Measurements from ENCODE around the gene SLC46A2.

SLC46A2 gene

DNA sequence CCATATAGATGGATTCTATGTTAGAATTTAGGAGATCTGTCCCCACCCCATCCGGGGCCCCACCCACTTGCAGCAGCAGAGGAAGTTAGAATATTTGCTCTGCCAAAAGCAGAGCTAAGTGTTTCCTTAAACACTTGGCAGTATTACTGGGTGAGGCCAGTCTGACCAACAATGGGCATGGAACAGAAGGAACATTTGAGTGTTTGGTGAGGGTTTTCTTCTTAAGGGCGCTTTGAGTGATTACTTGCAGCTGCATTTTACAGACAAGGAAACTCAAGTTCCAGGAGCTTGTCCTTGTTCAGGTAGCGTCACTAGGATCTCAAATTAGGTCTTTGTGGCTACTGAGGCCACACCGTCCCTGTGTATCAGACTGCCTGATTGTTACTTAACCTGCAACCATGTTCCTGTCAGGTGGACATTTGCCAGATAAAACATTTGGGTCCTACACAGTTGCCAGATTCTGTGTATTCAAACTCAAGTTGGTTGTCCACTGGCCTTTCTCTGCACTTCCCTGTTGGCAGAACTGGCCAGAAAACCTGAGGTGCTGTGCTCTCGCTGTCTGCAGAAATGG is 59.3 kb downstream of the SLC46A2 start:
- no peak for DNase-seq (ENCODE audit: low read depth in 2 of 2, low spot score in 1 of 2)
